ENCODE measurements around the gene SCAMP4. TPM values are rescaled to one million over a fixed set of nuclear protein-coding genes. Genes with fewer than 3 reads are reported as not detected.
A peak's percentile ranks its signal among the peaks of the same experiment; 100 is the strongest.

The SCAMP4 gene
- total and polyA plus RNA-seq, 9 of the 15 experiments (the other 6 are each of a cell fraction or from before 2014, with no cell fraction given) = 0.81 to 45.9 (median 12.8) TPM

GRCh38 chr19:1861599-1862031 is 43.6 kb upstream of the SCAMP4 start (continued):
- peak; percentile 60 for TF ChIP-seq USF1 (CRISPR knock-in tag; IDR thresholded peaks at IDR 0.05)
- TF ChIP-seq, protein P1, sequence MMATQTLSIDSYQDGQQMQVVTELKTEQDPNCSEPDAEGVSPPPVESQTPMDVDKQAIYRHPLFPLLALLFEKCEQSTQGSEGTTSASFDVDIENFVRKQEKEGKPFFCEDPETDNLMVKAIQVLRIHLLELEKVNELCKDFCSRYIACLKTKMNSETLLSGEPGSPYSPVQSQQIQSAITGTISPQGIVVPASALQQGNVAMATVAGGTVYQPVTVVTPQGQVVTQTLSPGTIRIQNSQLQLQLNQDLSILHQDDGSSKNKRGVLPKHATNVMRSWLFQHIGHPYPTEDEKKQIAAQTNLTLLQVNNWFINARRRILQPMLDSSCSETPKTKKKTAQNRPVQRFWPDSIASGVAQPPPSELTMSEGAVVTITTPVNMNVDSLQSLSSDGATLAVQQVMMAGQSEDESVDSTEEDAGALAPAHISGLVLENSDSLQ (IDR thresholded peaks at IDR 0.05) = no peak
- TF ChIP-seq HDAC1 (IDR thresholded peaks at IDR 0.05) = peak in 1 of 2 experiments; percentile 55; a peak in 1 of 4 replicates
- TF ChIP-seq ZNF311 (CRISPR knock-in tag; IDR thresholded peaks at IDR 0.05) = no peak
- TF ChIP-seq, protein P2, sequence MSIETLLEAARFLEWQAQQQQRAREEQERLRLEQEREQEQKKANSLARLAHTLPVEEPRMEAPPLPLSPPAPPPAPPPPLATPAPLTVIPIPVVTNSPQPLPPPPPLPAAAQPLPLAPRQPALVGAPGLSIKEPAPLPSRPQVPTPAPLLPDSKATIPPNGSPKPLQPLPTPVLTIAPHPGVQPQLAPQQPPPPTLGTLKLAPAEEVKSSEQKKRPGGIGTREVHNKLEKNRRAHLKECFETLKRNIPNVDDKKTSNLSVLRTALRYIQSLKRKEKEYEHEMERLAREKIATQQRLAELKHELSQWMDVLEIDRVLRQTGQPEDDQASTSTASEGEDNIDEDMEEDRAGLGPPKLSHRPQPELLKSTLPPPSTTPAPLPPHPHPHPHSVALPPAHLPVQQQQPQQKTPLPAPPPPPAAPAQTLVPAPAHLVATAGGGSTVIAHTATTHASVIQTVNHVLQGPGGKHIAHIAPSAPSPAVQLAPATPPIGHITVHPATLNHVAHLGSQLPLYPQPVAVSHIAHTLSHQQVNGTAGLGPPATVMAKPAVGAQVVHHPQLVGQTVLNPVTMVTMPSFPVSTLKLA (conservative IDR thresholded peaks at IDR 0.05) = peak; percentile 18 to 58; a peak in 3 of 4 replicates
- TF ChIP-seq MYC (IDR thresholded peaks at IDR 0.05; ENCODE audit: low read depth, low read length) = peak; percentile 31; the same call in 1 of the 2 replicates
- TF ChIP-seq MYC (CRISPR knock-in tag; IDR thresholded peaks at IDR 0.05; ENCODE audit: borderline replicate concordance, low read depth) = no peak
- TF ChIP-seq SAP30 (IDR thresholded peaks at IDR 0.05; ENCODE audit: borderline replicate concordance, insufficient read depth, low read depth, low read length, poor library complexity, severe bottlenecking) = peak; percentile 13
- TF ChIP-seq CCNT2 (IDR thresholded peaks at IDR 0.05; ENCODE audit: borderline replicate concordance, extremely low read depth, insufficient read length, low read depth, low read length) = no peak
- TF ChIP-seq NKRF (IDR thresholded peaks at IDR 0.05; ENCODE audit: borderline replicate concordance) = peak; percentile 66; the same call in 1 of the 2 replicates
- peak; percentile 31; the same call in 1 of the 2 replicates for TF ChIP-seq SPI1 (IDR thresholded peaks at IDR 0.05; ENCODE audit: borderline replicate concordance, low read depth, low read length)
- TF ChIP-seq HDAC2 (IDR thresholded peaks at IDR 0.05) = 0 out of 2 replicates have a peak, but pooled peaks have one; percentile 16
- TF ChIP-seq RCOR1 (IDR thresholded peaks at IDR 0.05; ENCODE audit: borderline replicate concordance in 1 of 2, low read depth in 2 of 2, low read length in 2 of 2) = no peak

Data from K562 (cell line).